ENCODE measurements around the gene LUZP2.

- TF ChIP-seq CTCF (IDR thresholded peaks at IDR 0.05) (no peak), EZH2 (IDR thresholded peaks at IDR 0.05; ENCODE audit: borderline replicate concordance, insufficient read depth, low read depth, low read length, poor library complexity, severe bottlenecking) (no peak)
These were observed 140.7 kb downstream of the LUZP2 start for GRCh38 chr11:24637520-24637919.
